Chondrocyte (in vitro differentiated cells): ENCODE data around the gene C17orf58. TPM values are rescaled to one million over a fixed set of nuclear protein-coding genes. Genes with fewer than 3 reads are reported as not detected.
A peak's percentile ranks its signal among the peaks of the same experiment; 100 is the strongest.
"Not testable (repeated sequence)": the region's sequence is repeated elsewhere in the genome, so short reads cannot be mapped to it uniquely, and the experiment has no call there.

Experiments
- DNase-seq: peaks from one replicate; pipeline ENCODE4 v3.0.0; 2021; ENCODE audit warnings: mixed read lengths, low spot score
- H3K27ac Mint-ChIP-seq: one replicate; pipeline ENCODE4 v1.8.0; 2021; ENCODE audit warnings: mild to moderate bottlenecking, moderate library complexity, mixed read lengths; ENCODE audit not compliant: unreplicated experiment
- H3K27me3 Mint-ChIP-seq: 2 replicates; pipeline ENCODE4 v1.8.0; 2021; ENCODE audit warnings: low read depth, mixed read lengths
- H3K36me3 Mint-ChIP-seq: 2 replicates; pipeline ENCODE4 v1.8.0; 2021; ENCODE audit warnings: low read depth, mixed read lengths
- H3K4me1 Mint-ChIP-seq: 2 replicates; pipeline ENCODE4 v1.8.0; 2021; ENCODE audit warnings: low read depth, mild to moderate bottlenecking, mixed read lengths
- H3K4me3 Mint-ChIP-seq: one replicate; pipeline ENCODE4 v1.8.0; 2021; ENCODE audit warnings: mild to moderate bottlenecking, moderate library complexity, mixed read lengths; ENCODE audit not compliant: unreplicated experiment
- H3K9me3 Mint-ChIP-seq: 2 replicates; pipeline ENCODE4 v1.8.0; 2021; ENCODE audit warnings: low read depth, mixed read lengths
- total RNA-seq: library from RNA; stranded (reverse); gene quantifications from 3 replicates; pipeline ENCODE4 v1.2.1, GENCODE V29; 2021
- TF ChIP-seq, protein P1 (sequence below): fragments of 200-600 bp; sonication (generic); IDR thresholded peaks from 2 replicates; pipeline ENCODE4 v1.5.0; 2021; ENCODE audit warnings: antibody characterized with exemption, mild to moderate bottlenecking, moderate library complexity

Gene C17orf58
- total RNA-seq, 1 donor from 2014 or later: 11.0 TPM

DNA sequence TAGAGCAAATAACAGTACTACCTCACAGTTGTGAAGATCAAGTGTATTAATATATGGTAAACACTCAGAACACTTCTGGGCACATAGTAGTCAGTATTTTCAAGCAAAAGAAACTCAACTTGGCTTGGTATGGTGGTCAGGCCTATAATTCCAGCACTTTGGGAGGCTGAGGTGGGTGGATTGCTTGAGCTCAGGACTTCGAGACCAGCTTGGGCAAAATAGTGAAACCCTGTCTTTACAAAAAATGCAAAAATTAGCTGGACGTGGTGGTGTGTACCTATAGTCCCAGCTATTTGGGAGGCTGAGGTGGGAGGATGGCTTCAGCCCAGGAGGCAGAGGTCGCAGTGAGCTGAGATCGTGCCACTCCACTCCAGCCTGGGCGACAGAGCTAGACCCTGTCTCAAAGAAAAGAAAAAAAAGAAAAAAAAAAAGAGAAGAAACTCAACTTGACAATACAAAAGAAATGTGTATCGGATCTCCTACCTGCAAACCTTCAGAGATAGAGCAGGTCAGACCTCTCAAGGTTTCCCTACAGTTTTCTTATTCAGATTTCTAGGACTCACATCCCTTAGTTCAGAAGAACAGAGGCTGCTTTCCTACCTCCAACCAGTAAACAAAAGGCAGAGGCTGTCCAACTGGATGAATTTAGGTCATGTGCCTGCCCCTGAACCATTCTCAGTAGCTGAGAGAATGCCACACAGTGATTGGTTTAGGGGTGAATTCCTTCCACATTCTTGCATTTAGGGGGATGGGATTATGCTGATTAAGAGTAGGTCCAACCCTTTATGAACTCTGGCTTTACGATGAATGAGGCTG, 37.6 kb upstream of the C17orf58 start:
- peaks cover 8% of the 10 kb centered on the region for H3K36me3 Mint-ChIP-seq
- no peak for DNase-seq
- peaks cover 31% of the 10 kb centered on the region for H3K4me1 Mint-ChIP-seq
- no peak overlapping the region for H3K4me3 Mint-ChIP-seq
- H3K9me3 Mint-ChIP-seq: no peaks in the 10 kb centered on the region
- TF ChIP-seq, protein P1, sequence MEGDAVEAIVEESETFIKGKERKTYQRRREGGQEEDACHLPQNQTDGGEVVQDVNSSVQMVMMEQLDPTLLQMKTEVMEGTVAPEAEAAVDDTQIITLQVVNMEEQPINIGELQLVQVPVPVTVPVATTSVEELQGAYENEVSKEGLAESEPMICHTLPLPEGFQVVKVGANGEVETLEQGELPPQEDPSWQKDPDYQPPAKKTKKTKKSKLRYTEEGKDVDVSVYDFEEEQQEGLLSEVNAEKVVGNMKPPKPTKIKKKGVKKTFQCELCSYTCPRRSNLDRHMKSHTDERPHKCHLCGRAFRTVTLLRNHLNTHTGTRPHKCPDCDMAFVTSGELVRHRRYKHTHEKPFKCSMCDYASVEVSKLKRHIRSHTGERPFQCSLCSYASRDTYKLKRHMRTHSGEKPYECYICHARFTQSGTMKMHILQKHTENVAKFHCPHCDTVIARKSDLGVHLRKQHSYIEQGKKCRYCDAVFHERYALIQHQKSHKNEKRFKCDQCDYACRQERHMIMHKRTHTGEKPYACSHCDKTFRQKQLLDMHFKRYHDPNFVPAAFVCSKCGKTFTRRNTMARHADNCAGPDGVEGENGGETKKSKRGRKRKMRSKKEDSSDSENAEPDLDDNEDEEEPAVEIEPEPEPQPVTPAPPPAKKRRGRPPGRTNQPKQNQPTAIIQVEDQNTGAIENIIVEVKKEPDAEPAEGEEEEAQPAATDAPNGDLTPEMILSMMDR: no peak
- no peaks in the 10 kb centered on the region for H3K27me3 Mint-ChIP-seq
- H3K27ac Mint-ChIP-seq: peak overlapping the region; percentile 57

DNA sequence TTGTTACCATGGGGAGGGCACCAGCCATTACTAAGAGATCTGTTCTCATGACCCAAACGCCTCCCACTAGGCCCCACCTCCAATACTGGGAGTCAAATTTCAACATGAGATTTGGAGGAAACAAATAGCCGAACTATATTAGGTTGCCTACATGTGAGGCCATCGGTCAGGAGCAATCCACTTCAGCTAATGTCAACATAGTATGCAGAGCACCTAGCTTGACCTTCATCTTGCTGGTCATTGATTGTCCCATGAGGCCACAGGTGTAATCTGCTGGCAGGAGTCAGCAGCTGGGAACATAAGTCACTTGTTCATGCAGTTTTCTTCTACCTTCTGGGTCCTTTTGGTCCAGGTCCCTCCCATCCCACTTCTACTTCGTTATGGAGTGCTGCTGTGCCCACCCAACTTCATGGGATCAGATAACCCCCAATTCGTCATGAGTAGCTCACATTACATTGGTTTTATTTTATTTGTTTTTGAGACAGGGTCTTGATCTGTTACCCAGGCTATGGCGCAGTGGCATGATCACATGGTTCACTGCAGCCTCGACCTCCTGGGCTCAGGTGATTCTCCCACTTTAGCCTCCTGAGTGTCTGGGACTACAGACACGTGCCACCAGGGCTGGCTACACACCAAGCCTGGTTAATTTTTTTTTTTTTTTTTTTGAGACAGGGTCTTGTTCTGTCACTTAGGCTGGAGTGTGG, 33.4 kb upstream of the C17orf58 start:
- H3K36me3 Mint-ChIP-seq: no peaks in the 10 kb centered on the region
- H3K4me3 Mint-ChIP-seq: no peak overlapping the region
- DNase-seq: no peak
- no peaks in the 10 kb centered on the region for H3K9me3 Mint-ChIP-seq
- TF ChIP-seq, protein P1: no peak
- H3K27me3 Mint-ChIP-seq: no peaks in the 10 kb centered on the region
- H3K27ac Mint-ChIP-seq: no peak overlapping the region
- H3K4me1 Mint-ChIP-seq: peaks cover 11% of the 10 kb centered on the region

DNA sequence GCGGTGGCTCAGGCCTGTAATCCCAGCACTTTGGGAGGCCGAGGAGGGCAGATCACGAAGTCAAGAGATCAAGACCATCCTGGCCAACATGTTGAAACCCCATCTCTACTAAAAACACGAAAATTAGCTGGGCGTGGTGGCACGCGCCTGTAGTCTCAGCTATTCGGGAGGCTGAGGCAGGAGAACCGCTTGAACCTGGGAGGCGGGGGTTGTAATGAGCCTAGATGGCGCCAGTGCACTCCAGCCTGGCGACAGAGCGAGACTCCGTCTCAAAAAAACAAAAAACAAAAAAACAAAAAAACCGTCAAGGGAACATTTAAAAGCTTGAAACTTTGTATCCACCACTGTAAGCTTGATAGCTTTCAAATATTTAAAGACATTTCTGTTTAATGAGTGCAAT, 26.3 kb upstream of the C17orf58 start:
- H3K9me3 Mint-ChIP-seq, H3K36me3 Mint-ChIP-seq, H3K27ac Mint-ChIP-seq, H3K27me3 Mint-ChIP-seq, DNase-seq, H3K4me3 Mint-ChIP-seq: not testable (repeated sequence)
- H3K4me1 Mint-ChIP-seq: peaks cover 14% of the 10 kb centered on the region

DNA sequence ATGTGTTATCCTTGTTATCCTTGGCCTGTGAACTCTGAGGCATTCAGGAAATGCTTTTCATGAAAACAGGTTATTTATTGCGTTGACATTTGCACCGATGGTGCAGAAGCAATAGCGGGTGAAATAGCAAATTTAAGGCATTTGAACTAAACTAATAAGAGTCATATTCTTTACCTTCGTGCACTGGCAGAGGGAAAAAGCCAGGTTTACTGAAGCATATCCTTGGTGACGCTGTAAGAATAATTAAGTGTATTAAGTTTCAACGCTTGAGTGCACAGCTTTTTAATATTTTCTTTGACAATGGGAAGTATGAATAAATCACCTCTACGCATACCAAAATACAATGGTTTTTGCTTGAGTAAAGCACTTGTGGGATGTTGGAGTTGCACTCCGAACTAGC, 25.7 kb upstream of the C17orf58 start:
- no peak overlapping the region for H3K4me3 Mint-ChIP-seq

DNA sequence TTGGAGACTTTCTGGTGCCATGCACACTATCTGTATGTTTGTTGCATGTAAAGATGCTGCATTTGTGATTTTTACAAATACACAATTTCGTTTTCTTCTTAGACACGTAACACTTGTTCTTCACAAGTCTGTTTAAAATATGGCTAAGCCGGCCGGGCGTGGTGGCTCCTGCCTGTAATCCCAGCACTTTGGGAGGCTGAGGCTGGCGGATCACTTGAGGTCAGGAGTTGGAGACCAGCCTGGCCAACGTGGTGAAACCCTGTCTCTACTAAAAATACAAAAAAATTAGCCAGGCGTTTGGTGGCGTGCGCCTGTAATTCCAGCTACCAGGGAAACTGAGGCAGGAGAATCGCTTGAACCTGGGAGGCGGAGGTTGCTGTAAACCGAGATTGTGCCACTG, 24.5 kb upstream of the C17orf58 start:
- Mint-ChIP-seq H3K27ac (peak overlapping the region; percentile 67), H3K4me3 (peak overlapping the region; percentile 78), H3K4me1 (peaks cover 14% of the 10 kb centered on the region)
- not testable (repeated sequence) for H3K36me3 Mint-ChIP-seq, DNase-seq, H3K9me3 Mint-ChIP-seq, H3K27me3 Mint-ChIP-seq

More for the DNA sequence above, 25.7 kb upstream of the C17orf58 start:
- no peak overlapping the region for H3K27ac Mint-ChIP-seq
- H3K4me1 Mint-ChIP-seq: peaks cover 14% of the 10 kb centered on the region
- H3K36me3 Mint-ChIP-seq: no peaks in the 10 kb centered on the region
- TF ChIP-seq, protein P1: no peak
- DNase-seq: no peak
- H3K9me3 Mint-ChIP-seq: no peaks in the 10 kb centered on the region
- no peaks in the 10 kb centered on the region for H3K27me3 Mint-ChIP-seq

DNA sequence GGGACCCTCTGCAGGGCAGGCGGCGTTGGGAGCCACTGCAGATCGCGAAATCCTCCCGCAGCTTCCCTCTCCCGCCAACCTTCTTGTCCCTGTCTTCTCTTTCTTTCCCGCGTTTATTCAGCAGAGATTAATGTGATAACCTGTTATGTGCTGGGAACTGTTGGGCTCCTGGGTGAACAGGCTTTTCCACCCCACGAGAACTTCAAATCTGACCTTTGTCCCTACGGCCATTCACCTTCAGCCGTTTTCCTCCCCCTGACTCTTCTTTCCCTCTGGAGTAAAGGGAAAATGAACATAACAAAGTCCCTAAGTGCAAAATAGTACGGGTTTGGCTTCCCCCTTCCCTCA, 24.1 kb upstream of the C17orf58 start:
- Mint-ChIP-seq H3K27ac (peak overlapping the region; percentile 67), H3K4me1 (peaks cover 14% of the 10 kb centered on the region), H3K27me3 (no peaks in the 10 kb centered on the region), H3K4me3 (peak overlapping the region; percentile 78), H3K9me3 (no peaks in the 10 kb centered on the region), H3K36me3 (no peaks in the 10 kb centered on the region)
- no peak for DNase-seq
- TF ChIP-seq, protein P1: no peak
